NCI-H2227 (cell line): ENCODE measurements around the gene PCSK6.

Experiments used
- DNase-seq: peaks from one replicate; lab custom pipeline; 2025; ENCODE audit not compliant: unreplicated experiment; lab: John Stamatoyannopoulos, UW

Gene PCSK6

DNA sequence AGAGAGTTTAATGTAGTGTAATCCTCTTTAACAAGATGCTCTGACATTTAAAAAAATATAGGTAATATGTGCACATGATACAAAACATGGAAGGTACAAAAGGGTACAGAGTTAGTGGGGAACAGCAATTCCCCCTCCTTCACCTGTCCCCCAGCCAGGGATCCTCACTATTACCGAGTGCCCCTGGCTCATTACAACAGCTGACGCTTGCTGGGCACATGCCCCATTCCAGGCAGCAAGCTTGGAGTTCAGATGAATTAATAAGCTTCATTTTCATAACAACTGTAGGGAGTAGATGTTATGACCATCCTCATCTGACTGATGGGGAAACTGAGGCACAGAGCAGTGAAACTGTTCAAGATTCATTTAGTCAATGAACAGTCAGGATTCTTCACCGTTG is 41.2 kb downstream of the PCSK6 start:
- no peak for DNase-seq

GRCh38 chr15:101447561-101448071 is 41.9 kb downstream of the PCSK6 start:
- DNase-seq: no peak

DNA sequence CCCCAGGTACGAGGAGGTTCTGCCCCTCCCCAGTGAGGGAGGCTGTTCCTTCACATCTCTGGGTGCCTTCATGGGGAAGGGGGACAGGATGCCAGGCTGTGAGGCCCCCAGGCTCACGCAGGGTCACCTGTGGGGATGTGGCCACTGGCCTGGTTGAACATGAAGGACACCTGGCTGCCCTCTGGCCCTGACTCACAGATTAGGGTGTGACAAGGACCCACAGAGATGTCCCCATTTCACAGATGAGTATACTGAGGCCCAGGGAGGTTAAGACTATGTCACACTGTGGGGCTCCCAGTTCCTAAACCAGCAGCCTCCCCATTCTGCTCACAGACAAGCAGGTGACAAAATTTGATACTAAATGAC is 42.4 kb downstream of the PCSK6 start:
- no peak for DNase-seq

- no peak for DNase-seq
Observed at GRCh38 chr15:101446518-101447167, 42.9 kb downstream of the PCSK6 start.

- no peak for DNase-seq
Observed at GRCh38 chr15:101445562-101446517, 43.7 kb downstream of the PCSK6 start.

DNA sequence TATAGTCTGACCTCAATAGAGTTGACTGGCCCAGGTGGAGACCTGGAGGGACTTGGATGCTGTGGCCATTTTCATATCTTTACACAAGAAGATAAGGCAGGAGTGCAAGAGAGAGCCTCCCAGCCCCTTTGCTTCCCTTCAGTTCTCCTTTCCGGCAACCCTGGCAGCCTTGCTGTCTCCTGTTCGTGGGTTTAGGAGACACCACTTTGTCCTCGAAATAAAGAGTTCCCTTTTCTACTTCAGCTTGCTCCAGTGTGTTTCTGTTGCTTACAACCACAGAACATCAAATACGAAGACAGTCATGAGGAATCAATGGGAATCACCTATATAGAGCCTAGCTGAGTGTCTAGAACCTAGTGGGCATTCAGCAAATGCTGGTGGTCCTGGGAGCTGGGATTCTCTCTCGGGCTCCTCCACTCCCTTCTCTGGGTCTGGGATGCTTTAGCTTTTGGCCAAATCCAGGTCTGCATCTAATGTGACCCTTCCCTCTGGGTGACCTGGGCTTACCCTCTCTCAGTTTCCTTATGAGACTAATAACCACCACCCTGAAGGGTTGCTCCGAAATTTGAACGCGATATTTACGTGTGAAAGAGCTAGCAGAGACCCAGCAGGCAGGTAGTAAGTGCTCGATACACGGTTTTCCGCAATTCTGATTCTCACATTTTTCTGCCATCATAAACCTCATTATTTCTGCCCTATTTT is 44.5 kb downstream of the PCSK6 start:
- no peak for DNase-seq

DNA sequence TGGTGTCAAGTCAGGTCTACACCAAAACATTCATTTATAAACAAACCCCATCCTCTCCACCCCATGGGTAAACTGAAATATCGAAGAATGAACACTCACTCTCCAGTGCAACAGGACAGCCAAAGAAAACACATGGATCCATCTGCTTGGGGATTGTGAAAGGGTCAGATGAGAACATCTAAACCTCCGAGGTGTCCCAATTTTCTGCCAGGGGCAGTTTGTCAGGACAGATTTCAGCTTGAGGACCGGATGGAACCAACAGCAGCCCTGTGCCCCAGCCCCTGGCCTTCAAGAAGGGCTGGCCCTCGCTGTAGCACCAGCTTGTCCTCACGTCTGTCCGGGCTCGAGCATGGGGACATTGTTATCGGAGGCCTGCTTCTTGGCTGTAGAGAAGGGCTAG is 45.5 kb downstream of the PCSK6 start:
- DNase-seq: no peak

GRCh38 chr15:101442272-101442671 is 47.2 kb downstream of the PCSK6 start:
- DNase-seq: no peak

DNA sequence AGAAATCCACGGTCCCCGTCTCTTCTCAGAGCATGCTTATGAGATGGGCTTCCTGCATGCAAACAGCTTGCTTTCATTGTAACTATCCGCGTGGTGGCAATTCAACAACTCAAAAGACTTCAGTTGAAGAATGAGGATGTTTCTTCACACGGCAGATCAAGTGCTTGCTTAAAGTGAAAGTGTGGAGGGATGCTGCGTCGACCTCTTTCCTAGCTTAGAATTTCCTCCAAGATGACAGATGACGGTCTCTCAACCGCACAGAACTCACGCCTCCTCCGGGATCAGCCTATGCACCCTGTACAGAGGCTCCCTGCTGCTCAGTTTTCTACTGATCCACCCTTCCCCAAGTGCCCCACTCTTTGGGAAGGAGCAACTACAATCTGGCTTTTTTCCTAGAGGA is 47.8 kb downstream of the PCSK6 start:
- no peak for DNase-seq

DNA sequence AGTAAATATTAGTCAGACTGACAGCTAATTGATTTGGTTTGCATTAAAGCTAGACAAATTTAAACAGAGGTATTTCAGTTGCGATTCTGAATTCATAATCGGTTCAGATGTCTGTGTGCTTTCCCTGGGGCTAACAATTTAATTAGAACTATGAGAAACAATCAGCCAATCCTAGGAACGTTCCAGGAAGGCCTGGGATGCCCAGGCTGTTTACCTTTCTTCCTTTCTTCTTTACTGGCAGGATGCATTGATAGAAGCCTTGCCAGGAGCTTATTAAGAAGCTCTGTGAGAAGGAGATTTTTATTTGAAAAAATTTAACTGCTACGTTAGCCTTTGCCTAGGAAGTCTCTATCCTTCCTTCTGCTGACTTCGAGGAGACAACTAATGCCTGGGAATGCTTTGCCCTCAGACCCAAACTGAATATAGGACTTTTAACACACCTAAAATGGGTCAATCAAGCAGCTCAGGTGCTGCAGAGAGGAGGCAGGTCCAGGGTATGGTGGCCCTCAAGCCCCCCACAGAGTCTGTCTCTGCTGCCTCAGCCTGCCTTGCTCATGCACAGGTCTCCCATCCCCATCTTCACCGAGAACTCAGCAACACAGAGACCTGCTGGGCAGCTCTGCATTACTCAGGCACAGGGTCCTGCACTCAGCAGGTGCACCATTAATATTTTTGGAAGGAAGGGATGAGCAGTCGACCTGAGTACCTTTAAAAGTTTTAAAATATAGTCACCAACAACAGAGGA is 48.5 kb downstream of the PCSK6 start:
- DNase-seq: no peak

- DNase-seq: no peak
Observed at GRCh38 chr15:101439920-101440319, 49.6 kb downstream of the PCSK6 start.

DNA sequence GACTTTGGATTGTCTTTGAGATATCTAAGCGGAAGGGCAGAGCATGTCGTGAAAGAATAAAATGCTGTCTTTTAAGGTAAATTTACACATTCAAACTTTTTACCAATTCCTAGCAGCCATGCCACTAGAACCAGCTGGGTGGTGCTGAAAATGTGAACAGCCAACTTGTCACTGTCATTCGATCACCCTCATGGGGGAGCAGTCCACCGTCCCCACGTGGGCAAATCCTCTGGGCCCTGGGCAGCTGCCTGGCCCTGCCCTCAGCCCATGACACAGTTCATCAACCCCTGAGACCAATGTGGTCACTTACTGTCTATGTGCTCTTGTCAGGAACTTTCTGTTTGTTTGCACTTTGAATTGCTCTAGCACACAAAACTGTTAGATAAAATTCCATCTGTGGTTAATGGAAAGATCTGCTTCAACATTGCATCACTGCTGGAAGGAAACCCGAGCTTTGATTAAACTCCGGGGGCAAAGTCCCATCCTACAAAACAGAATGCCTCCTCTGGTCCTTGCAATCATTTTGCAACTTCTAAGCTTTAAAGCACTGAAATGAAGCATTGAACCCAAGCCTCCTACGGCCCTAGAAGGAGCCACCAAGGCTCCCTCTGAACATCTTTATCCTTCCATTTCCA is 50.1 kb downstream of the PCSK6 start:
- no peak for DNase-seq

DNA sequence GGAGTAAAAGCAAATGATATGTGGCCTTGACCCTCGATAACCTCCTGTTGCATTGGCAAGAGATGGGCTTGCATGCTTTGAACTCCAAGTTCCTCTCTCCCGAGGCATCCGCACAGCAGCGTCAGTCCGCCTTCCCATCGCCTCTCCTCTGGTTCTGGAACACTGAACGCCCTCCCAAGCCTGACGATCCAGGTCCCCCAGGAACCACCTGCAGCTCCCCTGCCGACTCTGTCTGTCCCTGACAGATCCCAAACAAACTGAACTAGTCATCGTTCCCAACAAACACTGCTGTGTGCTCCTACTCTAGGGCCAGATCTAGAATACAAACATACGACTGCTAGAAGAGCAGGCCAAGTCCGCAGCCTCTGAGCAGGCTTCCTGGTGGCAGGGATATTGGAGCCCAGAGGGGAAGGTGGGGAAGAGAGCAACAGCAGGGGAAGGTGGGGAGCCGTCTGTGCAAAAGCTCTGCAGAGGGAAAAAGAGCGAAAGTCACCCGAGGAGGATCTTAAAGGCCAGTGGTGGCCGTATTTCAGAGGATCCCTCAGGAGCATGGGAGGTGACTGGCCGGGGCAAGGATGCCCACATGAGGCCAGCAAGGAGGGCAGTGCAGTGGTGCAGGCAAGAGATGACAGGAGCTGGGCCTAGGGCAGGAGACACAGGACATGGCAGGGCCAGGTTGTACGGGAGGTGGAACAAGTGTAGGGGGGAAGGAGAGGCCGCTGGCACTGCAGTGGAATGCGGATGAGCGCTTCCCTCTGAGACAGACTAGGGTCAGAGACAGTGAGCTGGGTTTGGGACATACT is 50.8 kb downstream of the PCSK6 start:
- DNase-seq: no peak

DNA sequence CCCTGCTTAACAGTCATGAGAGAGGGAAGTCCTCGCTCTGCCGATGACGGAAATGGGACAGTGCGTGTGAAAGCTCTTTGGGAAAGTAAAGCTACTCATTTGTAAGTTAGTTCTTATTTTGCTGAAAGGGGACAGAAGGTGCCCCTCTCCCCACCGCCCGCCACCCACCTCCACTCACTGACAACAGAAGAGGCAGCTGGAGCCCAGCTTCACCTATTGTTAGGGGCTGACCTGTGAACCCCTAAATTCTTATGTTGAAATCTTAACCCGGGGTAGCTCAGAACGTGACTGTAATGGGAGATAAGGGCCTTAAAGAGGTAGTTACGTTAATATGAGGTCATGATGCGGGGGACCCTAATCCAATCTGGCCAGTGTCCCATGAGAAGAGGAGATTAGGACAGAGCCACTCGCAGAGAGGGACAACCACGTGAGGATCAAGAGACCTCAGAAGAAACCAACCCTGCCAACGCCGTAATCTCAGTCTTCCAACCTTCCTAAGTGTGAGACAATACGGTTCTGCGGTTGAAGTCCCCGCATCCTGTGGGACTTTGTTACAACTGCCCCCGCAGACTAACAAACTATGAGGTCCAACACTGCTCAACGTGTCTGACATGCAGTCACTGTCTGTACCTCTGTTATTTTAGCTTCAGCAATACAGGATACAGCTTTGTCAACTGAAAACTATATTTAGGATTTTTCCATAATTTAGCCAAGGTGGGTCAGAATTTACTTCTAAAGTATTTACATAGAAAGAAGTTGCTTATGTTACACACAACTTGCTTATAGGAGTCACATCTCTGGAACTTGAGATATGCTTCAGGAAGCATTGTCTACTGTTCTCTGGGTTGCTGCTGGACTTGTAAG is 51.7 kb downstream of the PCSK6 start:
- no peak for DNase-seq

DNA sequence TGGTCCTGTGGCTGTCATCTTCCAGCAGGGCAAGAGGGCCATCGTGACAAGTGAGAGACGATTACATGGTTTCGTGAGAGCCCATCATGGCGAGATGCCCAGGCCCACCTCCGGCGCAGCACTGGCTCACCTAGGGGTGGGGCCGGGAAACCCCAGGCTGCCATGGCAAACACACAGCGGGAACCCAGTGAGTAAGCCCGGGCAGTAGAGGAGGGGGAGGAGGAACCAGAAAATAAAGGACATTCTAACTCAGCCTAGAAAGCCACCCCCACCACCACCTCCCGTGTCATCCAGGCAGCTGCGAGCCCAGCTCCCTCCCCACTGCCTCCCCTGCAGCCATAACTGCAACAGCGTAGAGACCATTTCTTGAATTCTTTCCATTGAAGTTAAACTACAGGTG is 52.3 kb downstream of the PCSK6 start:
- DNase-seq: no peak

DNA sequence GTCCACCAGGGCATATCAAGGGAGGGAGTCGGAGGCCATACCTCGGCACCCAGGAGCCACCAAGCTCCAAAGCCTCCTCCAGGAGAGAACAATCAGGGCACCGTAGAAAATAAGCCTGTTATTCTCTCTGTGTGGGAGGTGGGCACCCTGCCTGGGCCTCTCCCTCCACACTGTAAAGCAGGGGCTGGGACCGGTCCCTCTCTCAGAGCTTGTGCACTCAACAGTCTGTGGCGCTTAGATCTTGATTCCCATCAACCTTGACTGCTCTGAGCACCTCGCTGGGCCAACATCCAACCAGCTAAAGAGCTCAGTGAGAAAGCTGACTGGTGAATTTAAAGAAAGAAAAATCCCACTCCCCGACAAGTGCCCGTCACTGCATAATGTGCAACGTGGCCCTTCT is 53.0 kb downstream of the PCSK6 start:
- no peak for DNase-seq

DNA sequence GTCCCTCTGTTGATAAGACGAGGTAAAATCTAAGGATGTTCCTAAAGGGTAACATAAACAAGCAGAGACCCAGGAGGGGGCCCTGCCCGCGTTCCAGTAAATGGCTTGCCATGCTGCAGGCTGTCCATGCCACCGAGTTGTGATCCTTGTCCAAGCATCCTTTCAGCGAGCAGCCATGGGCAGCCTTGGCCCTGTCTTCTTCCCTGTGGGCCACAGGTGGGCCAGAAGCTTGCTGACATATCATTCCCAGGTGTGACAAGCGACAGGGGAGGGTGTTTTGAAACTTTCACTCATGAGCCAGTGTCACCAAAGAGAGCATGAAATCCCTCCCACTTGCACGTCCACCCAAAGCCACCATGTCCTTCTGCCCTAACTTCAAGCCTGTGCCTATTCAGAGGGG is 53.7 kb downstream of the PCSK6 start:
- no peak for DNase-seq

- no peak for DNase-seq
Observed at GRCh38 chr15:101434032-101434920, 55.2 kb downstream of the PCSK6 start.
